ENCODE results near the gene SERTAD2.

The SERTAD2 gene

GRCh38 chr2:64646007-64646880 is 7.5 kb downstream of the SERTAD2 start:
- peak; percentile 90 for DNase-seq

GRCh38 chr2:64644458-64645382 is 9.0 kb downstream of the SERTAD2 start:
- peak; percentile 38 for DNase-seq

GRCh38 chr2:64643838-64644457 is 9.8 kb downstream of the SERTAD2 start:
- DNase-seq, result no peak

- no peak for DNase-seq
Observed at GRCh38 chr2:64641599-64641998, 12.1 kb downstream of the SERTAD2 start.

GRCh38 chr2:64640153-64641044 is 13.3 kb downstream of the SERTAD2 start:
- no peak for DNase-seq

- no peak for DNase-seq
Observed at GRCh38 chr2:64639691-64640090, 14.0 kb downstream of the SERTAD2 start.

GRCh38 chr2:64638502-64639120 is 15.1 kb downstream of the SERTAD2 start:
- DNase-seq, result no peak

GRCh38 chr2:64637931-64638330 is 15.8 kb downstream of the SERTAD2 start:
- DNase-seq, result no peak

GRCh38 chr2:64637000-64637635 is 16.6 kb downstream of the SERTAD2 start:
- no peak for DNase-seq

- DNase-seq, result no peak
Observed at GRCh38 chr2:64635976-64636911, 17.5 kb downstream of the SERTAD2 start.

- no peak for DNase-seq
Observed at GRCh38 chr2:64634345-64635267, 19.1 kb downstream of the SERTAD2 start.

- no peak for DNase-seq
Observed at GRCh38 chr2:64632835-64633819, 20.6 kb downstream of the SERTAD2 start.

GRCh38 chr2:64631771-64632170 is 21.9 kb downstream of the SERTAD2 start:
- no peak for DNase-seq

- no peak for DNase-seq
Observed at GRCh38 chr2:64630752-64631151, 23.0 kb downstream of the SERTAD2 start.

GRCh38 chr2:64629875-64630274 is 23.8 kb downstream of the SERTAD2 start:
- no peak for DNase-seq

GRCh38 chr2:64629329-64629781 is 24.4 kb downstream of the SERTAD2 start:
- no peak for DNase-seq
